Trophoblast cell (in vitro differentiated cells and primary cell): ENCODE results near the gene SLF1.
A peak's percentile ranks its signal among the peaks of the same experiment; 100 is the strongest.

ENCODE experiments used
- DNase-seq, 2 donors: peaks; one replicate each; pipeline ENCODE4 v3.0.0-alpha.2; 2016
- H2AFZ ChIP-seq: 2 replicates; pipeline ENCODE4 v1.6.1; 2013; ENCODE audit warnings: low read length, moderate library complexity, mild to moderate bottlenecking; ENCODE audit not compliant: insufficient read depth, poor library complexity
- H2AK5ac ChIP-seq: 2 replicates; pipeline ENCODE4 v1.6.1; 2013; ENCODE audit warnings: mild to moderate bottlenecking, low read length
- H2BK120ac ChIP-seq: 2 replicates; pipeline ENCODE4 v1.6.1; 2013; ENCODE audit warnings: low read length, mild to moderate bottlenecking, moderate library complexity; ENCODE audit not compliant: insufficient read depth, poor library complexity
- H2BK12ac ChIP-seq: 2 replicates; pipeline ENCODE4 v1.6.1; 2013; ENCODE audit warnings: mild to moderate bottlenecking, low read length, moderate library complexity
- H2BK5ac ChIP-seq: 2 replicates; pipeline ENCODE4 v1.6.1; 2013; ENCODE audit warnings: low read length, low read depth, moderate library complexity, mild to moderate bottlenecking; ENCODE audit not compliant: poor library complexity
- H3K14ac ChIP-seq: 2 replicates; pipeline ENCODE4 v1.6.1; 2013; ENCODE audit warnings: mild to moderate bottlenecking, low read length
- H3K18ac ChIP-seq: 2 replicates; pipeline ENCODE4 v1.6.1; 2013; ENCODE audit warnings: mild to moderate bottlenecking, low read length
- H3K23ac ChIP-seq: 2 replicates; pipeline ENCODE4 v1.6.1; 2013; ENCODE audit warnings: low read length
- H3K27ac ChIP-seq: 2 replicates; pipeline ENCODE4 v1.5.1; 2013; ENCODE audit warnings: low read depth, mild to moderate bottlenecking, inconsistent platforms, low read length, moderate library complexity
- H3K27me3 ChIP-seq: 2 replicates; pipeline ENCODE4 v1.6.1; 2013; ENCODE audit warnings: inconsistent platforms, mild to moderate bottlenecking, low read length, moderate library complexity; ENCODE audit not compliant: insufficient read depth
- H3K36me3 ChIP-seq, 2 experiments: 1 replicate in 1 of 2; 2 replicates in 1 of 2; pipeline ENCODE4 v1.6.1; 2013; ENCODE audit warnings: low read length in 2 of 2, mild to moderate bottlenecking in 2 of 2, moderate library complexity in 1 of 2; ENCODE audit not compliant: insufficient read depth in 2 of 2, control insufficient read depth in 1 of 2
- H3K4ac ChIP-seq: 2 replicates; pipeline ENCODE4 v1.6.1; 2013; ENCODE audit warnings: low read depth, mild to moderate bottlenecking, low read length, moderate library complexity
- H3K4me1 ChIP-seq, 2 experiments: 1 replicate in 1 of 2; 2 replicates in 1 of 2; pipeline ENCODE4 v1.6.1; 2013; ENCODE audit warnings: low read length in 2 of 2, mild to moderate bottlenecking in 2 of 2, moderate library complexity in 1 of 2; ENCODE audit not compliant: insufficient read depth in 2 of 2, control insufficient read depth in 1 of 2
- H3K4me2 ChIP-seq: 2 replicates; pipeline ENCODE4 v1.6.1; 2013; ENCODE audit warnings: inconsistent platforms, mild to moderate bottlenecking, low read length, moderate library complexity
- H3K4me3 ChIP-seq: 2 replicates; pipeline ENCODE4 v1.5.1; 2013; ENCODE audit warnings: mild to moderate bottlenecking, low read depth, low read length, inconsistent platforms
- H3K79me1 ChIP-seq: one replicate; pipeline ENCODE4 v1.6.1; 2013; ENCODE audit warnings: low read length
- H3K79me2 ChIP-seq: 2 replicates; pipeline ENCODE4 v1.6.1; 2013; ENCODE audit warnings: low read length, mild to moderate bottlenecking; ENCODE audit not compliant: control insufficient read depth, insufficient read depth, poor library complexity
- H3K9ac ChIP-seq: 2 replicates; pipeline ENCODE4 v1.6.1; 2013; ENCODE audit warnings: mild to moderate bottlenecking, low read length
- H3K9me3 ChIP-seq: 2 replicates; pipeline ENCODE4 v1.6.1; 2013; ENCODE audit warnings: low read depth, mild to moderate bottlenecking, control low read depth, inconsistent platforms, low read length; ENCODE audit not compliant: insufficient read depth
- H4K12ac ChIP-seq: 2 replicates; pipeline ENCODE4 v1.6.1; 2013; ENCODE audit warnings: low read depth, mild to moderate bottlenecking, low read length, moderate library complexity
- H4K8ac ChIP-seq: 2 replicates; pipeline ENCODE4 v1.6.1; 2013; ENCODE audit warnings: low read depth, mild to moderate bottlenecking, low read length, moderate library complexity
- H4K91ac ChIP-seq: one replicate; pipeline ENCODE4 v1.6.1; 2013; ENCODE audit warnings: low read depth, mild to moderate bottlenecking, low read length, moderate library complexity
- WGBS: extraction: QIAGEN DNeasy Blood & Tissue Kit; methylation state at CpG from one replicate; pipeline ENCODE4 v1.1.7; 2013; ENCODE audit warnings: missing lambda C conversion rate; ENCODE audit not compliant: insufficient read length, insufficient coverage; ENCODE audit errors: extremely low coverage; 5-methylcytosine and 5-hydroxymethylcytosine counted together

The SLF1 gene

GRCh38 chr5:94615862-94616261 lies 2.6 kb upstream of the SLF1 start:
- no peak overlapping the region for H3K14ac ChIP-seq
- no peak overlapping the region for H4K12ac ChIP-seq
- H3K79me1 ChIP-seq = peaks cover 6% of the 10 kb centered on the region
- no peak overlapping the region for H4K8ac ChIP-seq
- no peak overlapping the region for H3K4me2 ChIP-seq
- H3K4me3 ChIP-seq = no peak overlapping the region
- no peaks in the 10 kb centered on the region for H3K36me3 ChIP-seq
- H3K18ac ChIP-seq = no peak overlapping the region
- H3K79me2 ChIP-seq = no peaks in the 10 kb centered on the region
- no peak overlapping the region for H3K9ac ChIP-seq
- no peak overlapping the region for H4K91ac ChIP-seq
- H3K27ac ChIP-seq = no peak overlapping the region
- H3K4ac ChIP-seq = no peak overlapping the region
- no peaks in the 10 kb centered on the region for H3K27me3 ChIP-seq
- H2AK5ac ChIP-seq = no peak overlapping the region
- no peak for DNase-seq
- no peak overlapping the region for H2AFZ ChIP-seq
- no peak overlapping the region for H2BK12ac ChIP-seq
- no peak overlapping the region for H2BK5ac ChIP-seq
- no peaks in the 10 kb centered on the region for H3K4me1 ChIP-seq
- no peak overlapping the region for H3K23ac ChIP-seq
- H3K9me3 ChIP-seq = no peaks in the 10 kb centered on the region
- no CpG with 5 or more reads among the region's 3 CpGs for WGBS
- H2BK120ac ChIP-seq = no peak overlapping the region

- H2BK5ac ChIP-seq = no peak overlapping the region
- H3K4me2 ChIP-seq = peak overlapping the region; percentile 87
- peak overlapping the region; percentile 93 for H3K4me3 ChIP-seq
- H3K4me1 ChIP-seq = no peaks in the 10 kb centered on the region
- H2BK12ac ChIP-seq = no peak overlapping the region
- no peak overlapping the region for H2BK120ac ChIP-seq
- H4K91ac ChIP-seq = no peak overlapping the region
- no peaks in the 10 kb centered on the region for H3K9me3 ChIP-seq
- peak overlapping the region; percentile 47 for H4K8ac ChIP-seq
- H3K27ac ChIP-seq = peak overlapping the region; percentile 39
- H3K27me3 ChIP-seq = no peaks in the 10 kb centered on the region
- no peak overlapping the region for H3K14ac ChIP-seq
- no peak overlapping the region for H2AK5ac ChIP-seq
- no CpG with 5 or more reads among the region's 23 CpGs for WGBS
- H3K79me1 ChIP-seq = peaks cover 6% of the 10 kb centered on the region
- H3K18ac ChIP-seq = no peak overlapping the region
- H3K23ac ChIP-seq = no peak overlapping the region
- no peaks in the 10 kb centered on the region for H3K36me3 ChIP-seq
- peak overlapping the region; percentile 91 for H2AFZ ChIP-seq
- H3K9ac ChIP-seq = peak overlapping the region; percentile 52
- peak; percentile 12 to 50 for DNase-seq
- no peak overlapping the region for H4K12ac ChIP-seq
- H3K4ac ChIP-seq = no peak overlapping the region
- no peaks in the 10 kb centered on the region for H3K79me2 ChIP-seq
These were observed 408 bp upstream of the SLF1 start for GRCh38 chr5:94618029-94618492.

- Histone ChIP-seq H3K79me2 (no peaks in the 10 kb centered on the region), H2BK120ac (no peak overlapping the region), H2BK12ac (no peak overlapping the region), H3K9ac (no peak overlapping the region), H3K18ac (no peak overlapping the region), H3K4me3 (no peak overlapping the region), H2BK5ac (no peak overlapping the region), H2AFZ (no peak overlapping the region), H3K9me3 (no peaks in the 10 kb centered on the region), H3K14ac (no peak overlapping the region), H4K8ac (no peak overlapping the region), H3K23ac (no peak overlapping the region), H3K27me3 (no peaks in the 10 kb centered on the region), H3K4me2 (no peak overlapping the region), H3K79me1 (peaks cover 6% of the 10 kb centered on the region), H3K4me1 (no peaks in the 10 kb centered on the region), H3K27ac (no peak overlapping the region), H3K4ac (no peak overlapping the region), H2AK5ac (no peak overlapping the region), H4K91ac (no peak overlapping the region), H4K12ac (no peak overlapping the region), H3K36me3 (no peaks in the 10 kb centered on the region)
- no peak for DNase-seq
- WGBS = no CpG with 5 or more reads among the region's 5 CpGs
These were observed 1.8 kb downstream of the SLF1 start for GRCh38 chr5:94620256-94620655.

- WGBS = no CpG with 5 or more reads among the region's 5 CpGs
These were observed 3.3 kb downstream of the SLF1 start for GRCh38 chr5:94621763-94622162.

More at GRCh38 chr5:94621763-94622162, 3.3 kb downstream of the SLF1 start:
- H3K23ac ChIP-seq = no peak overlapping the region
- H2AK5ac ChIP-seq = no peak overlapping the region
- H3K18ac ChIP-seq = no peak overlapping the region
- H4K91ac ChIP-seq = no peak overlapping the region
- no peak overlapping the region for H3K9ac ChIP-seq
- H3K9me3 ChIP-seq = no peaks in the 10 kb centered on the region
- peaks cover 6% of the 10 kb centered on the region for H3K79me1 ChIP-seq
- H3K4me1 ChIP-seq = no peaks in the 10 kb centered on the region
- no peaks in the 10 kb centered on the region for H3K79me2 ChIP-seq
- no peak overlapping the region for H4K12ac ChIP-seq
- H3K27me3 ChIP-seq = no peaks in the 10 kb centered on the region
- no peak overlapping the region for H3K14ac ChIP-seq
- H3K4ac ChIP-seq = no peak overlapping the region
- no peak overlapping the region for H2AFZ ChIP-seq
- no peak overlapping the region for H3K27ac ChIP-seq
- no peak for DNase-seq
- no peak overlapping the region for H2BK12ac ChIP-seq
- H4K8ac ChIP-seq = no peak overlapping the region
- H3K4me3 ChIP-seq = no peak overlapping the region
- H2BK120ac ChIP-seq = no peak overlapping the region
- H3K4me2 ChIP-seq = no peak overlapping the region
- H2BK5ac ChIP-seq = no peak overlapping the region
- H3K36me3 ChIP-seq = no peaks in the 10 kb centered on the region
